Upper lobe of left lung (tissue), 6 donors: Measurements from ENCODE around the gene SLC6A6. TPM values are rescaled to one million over a fixed set of nuclear protein-coding genes. Genes with fewer than 3 reads are reported as not detected.

Source experiments
- ATAC-seq, 2 donors: fragments of 200-7000 bp; cut with Tn5 transposase; one replicate each; pipeline ENCODE4 v1.9.1; 2022; ENCODE audit warnings: mild to moderate bottlenecking in 2 of 2, moderate library complexity in 2 of 2; ENCODE audit not compliant: low FRiP score in 2 of 2
- DNase-seq, 2 donors: peaks; one replicate each; pipeline ENCODE4 v3.0.0-alpha.2; 2019 to 2020
- H3K27ac ChIP-seq, 4 donors: fragments of 200-600 bp; sonication (generic); one replicate each; pipeline ENCODE4 v1.5.1; 2016 to 2019
- H3K27me3 ChIP-seq, 4 donors: fragments of 200-600 bp; sonication (generic); one replicate each; pipeline ENCODE4 v1.5.1; 2017 to 2019
- H3K36me3 ChIP-seq, 4 donors: fragments of 200-600 bp; sonication (generic); one replicate each; pipeline ENCODE4 v1.5.1; 2016 to 2019
- H3K4me1 ChIP-seq, 4 donors: fragments of 200-600 bp; sonication (generic); one replicate each; pipeline ENCODE4 v1.5.1; 2018 to 2019
- H3K4me3 ChIP-seq, 4 donors: fragments of 200-600 bp; sonication (generic); one replicate each; pipeline ENCODE4 v1.5.1; 2017 to 2019; ENCODE audit warnings: mild to moderate bottlenecking in 2 of 4, moderate library complexity in 1 of 4
- H3K9me3 ChIP-seq, 4 donors: fragments of 200-600 bp; sonication (generic); one replicate each; pipeline ENCODE4 v1.5.1; 2018 to 2019
- CTCF ChIP-seq, 6 experiments: fragments of 450-650 bp in 4 of 6; fragments of 200-600 bp in 2 of 6; sonication (generic) in 2 of 6; IDR thresholded peaks; one replicate each; pipeline ENCODE4 v1.5.1; 2016 to 2019; ENCODE audit warnings: antibody characterized with exemption in 6 of 6
- EP300 ChIP-seq, 4 donors: sonication (generic); formaldehyde crosslinking; IDR thresholded peaks; one replicate each; pipeline ENCODE4 v1.5.1; 2017; ENCODE audit warnings: antibody characterized with exemption in 4 of 4, control low read depth in 2 of 4
- POLR2A ChIP-seq, 4 donors: fragments of 450-650 bp; IDR thresholded peaks; one replicate each; pipeline ENCODE4 v1.5.1; 2016 to 2017; ENCODE audit warnings: antibody characterized with exemption in 4 of 4, mild to moderate bottlenecking in 2 of 4
- POLR2AphosphoS5 ChIP-seq, 2 donors: sonication (generic); formaldehyde crosslinking; IDR thresholded peaks; one replicate each; pipeline ENCODE4 v1.5.1; 2017; ENCODE audit warnings: antibody characterized with exemption in 2 of 2
- WGBS, 2 donors: methylation state at CpG; one replicate each; pipeline ENCODE4 v1.1.5; 2017 to 2018; 5-methylcytosine and 5-hydroxymethylcytosine counted together
- total RNA-seq, 6 donors: library from RNA; depleted of rRNA in 4 of 6; stranded (reverse); fragments of >200 nt in 4 of 6; gene quantifications; one replicate each; pipeline versions ENCODE4 v1.1.0 to v1.2.1, GENCODE V29; 2016 to 2021
- donor health status: DM: no; HTN: no; CAD: no; lungs with moderate emphysema.
- donor health status: DM: no; HTN: yes; CAD: no; lungs with severe emphysema.

SLC6A6 gene
- total RNA-seq, 6 donors from 2014 or later: 60.6 to 154 (median 92.8) TPM

DNA sequence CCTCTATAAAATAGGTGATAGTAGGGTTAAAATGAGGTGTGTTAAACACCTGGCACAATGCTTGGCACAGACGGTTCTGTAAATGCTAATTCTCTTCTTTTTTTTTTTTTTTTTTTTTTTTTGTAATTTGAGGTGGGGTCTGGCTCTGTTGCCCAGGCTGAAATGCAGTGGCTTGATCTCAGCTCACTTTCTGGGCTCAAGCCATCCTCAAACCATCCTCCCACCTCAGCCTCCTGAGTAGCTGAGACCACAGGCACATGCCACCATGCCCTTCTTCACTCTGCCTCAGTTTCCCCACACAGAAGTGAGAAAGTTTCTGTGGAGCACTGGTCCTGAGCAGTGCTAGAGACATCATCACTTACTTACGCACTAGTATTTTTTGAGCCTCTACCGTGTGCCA is 57.4 kb downstream of the SLC6A6 start:
- Histone ChIP-seq H3K36me3 (peaks cover 13 to 74% (median 49%) of the 10 kb centered on the region in 4 donors), H3K27ac (peak overlapping the region in 1 of 4 donors; percentile 63), H3K27me3 (no peaks in the 10 kb centered on the region), H3K4me3 (no peak overlapping the region), H3K4me1 (peaks cover 11 to 28% (median 19%) of the 10 kb centered on the region in 4 donors), H3K9me3 (no peaks in the 10 kb centered on the region)
- TF ChIP-seq POLR2A (IDR thresholded peaks at IDR 0.05): no peak
- TF ChIP-seq EP300 (IDR thresholded peaks at IDR 0.05): no peak
- TF ChIP-seq POLR2AphosphoS5 (IDR thresholded peaks at IDR 0.05): no peak
- no peak for TF ChIP-seq CTCF (IDR thresholded peaks at IDR 0.05)
- ATAC-seq (no peak), DNase-seq (no peak)
- 77 to 93% methylated on average over 3 of the region's 3 CpGs for WGBS, 2 donors

DNA sequence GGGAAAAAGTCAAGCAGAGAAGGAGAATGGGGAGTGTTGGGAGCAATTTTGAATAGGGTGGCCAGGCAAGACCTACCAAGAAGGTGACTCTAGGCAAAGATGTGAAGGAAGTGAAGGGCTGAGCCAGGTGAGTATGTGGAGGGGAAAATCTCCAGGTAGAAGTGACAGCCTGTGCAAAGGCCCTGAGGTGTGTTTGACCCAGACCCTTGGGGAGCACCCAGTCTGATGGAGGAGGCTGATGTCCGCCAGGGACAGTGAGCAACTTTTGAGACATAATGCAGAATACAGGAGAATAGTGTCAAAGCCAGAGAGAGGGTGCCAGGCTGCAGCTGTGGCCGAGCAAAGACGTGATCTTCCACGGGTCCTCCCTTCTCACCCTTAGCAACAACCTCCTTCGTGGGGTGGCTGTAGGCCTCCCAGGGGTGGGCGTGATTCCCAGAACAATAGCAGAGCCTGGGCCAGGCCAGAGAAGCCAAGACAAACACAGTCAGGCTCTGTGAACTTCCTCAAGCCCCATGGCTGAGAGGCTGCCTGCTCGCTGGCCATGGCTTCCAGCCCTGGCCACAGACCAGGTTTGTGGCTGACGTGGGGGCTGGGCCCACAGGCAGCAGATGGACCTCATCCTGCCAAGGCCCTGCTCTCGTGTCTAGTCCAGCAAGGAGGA is 58.1 kb downstream of the SLC6A6 start:
- DNase-seq: peak; percentile 52 to 86

GRCh38 chr3:14461006-14461747 is 58.8 kb downstream of the SLC6A6 start:
- Histone ChIP-seq H3K27me3 (no peaks in the 10 kb centered on the region), H3K36me3 (peaks cover 15 to 75% (median 44%) of the 10 kb centered on the region in 4 donors), H3K4me1 (peaks cover 11 to 28% (median 19%) of the 10 kb centered on the region in 4 donors), H3K27ac (peak overlapping the region in 3 of 4 donors; percentile 50 to 63 (median 57)), H3K9me3 (no peaks in the 10 kb centered on the region), H3K4me3 (no peak overlapping the region)
- ATAC-seq (no peak), DNase-seq (no peak)
- WGBS, 2 donors: 81 to 85% methylated on average over 10 to 13 of the region's 13 CpGs
- TF ChIP-seq EP300 (IDR thresholded peaks at IDR 0.05): no peak
- no peak for TF ChIP-seq CTCF (IDR thresholded peaks at IDR 0.05)
- no peak for TF ChIP-seq POLR2A (IDR thresholded peaks at IDR 0.05)
- no peak for TF ChIP-seq POLR2AphosphoS5 (IDR thresholded peaks at IDR 0.05)

More for the DNA sequence above, 58.1 kb downstream of the SLC6A6 start:
- Histone ChIP-seq H3K4me3 (no peak overlapping the region), H3K27ac (peak overlapping the region in 3 of 4 donors; percentile 36 to 63 (median 57)), H3K36me3 (peaks cover 15 to 75% (median 46%) of the 10 kb centered on the region in 4 donors), H3K27me3 (no peaks in the 10 kb centered on the region), H3K4me1 (peaks cover 11 to 28% (median 19%) of the 10 kb centered on the region in 4 donors), H3K9me3 (no peaks in the 10 kb centered on the region)
- TF ChIP-seq POLR2A (IDR thresholded peaks at IDR 0.05) (no peak), POLR2AphosphoS5 (IDR thresholded peaks at IDR 0.05) (peak in 1 of 2 donors; percentile 33)
- 33 to 50% methylated on average over 9 of the region's 9 CpGs for WGBS, 2 donors
- peak; percentile 40 to 82 for ATAC-seq

DNA sequence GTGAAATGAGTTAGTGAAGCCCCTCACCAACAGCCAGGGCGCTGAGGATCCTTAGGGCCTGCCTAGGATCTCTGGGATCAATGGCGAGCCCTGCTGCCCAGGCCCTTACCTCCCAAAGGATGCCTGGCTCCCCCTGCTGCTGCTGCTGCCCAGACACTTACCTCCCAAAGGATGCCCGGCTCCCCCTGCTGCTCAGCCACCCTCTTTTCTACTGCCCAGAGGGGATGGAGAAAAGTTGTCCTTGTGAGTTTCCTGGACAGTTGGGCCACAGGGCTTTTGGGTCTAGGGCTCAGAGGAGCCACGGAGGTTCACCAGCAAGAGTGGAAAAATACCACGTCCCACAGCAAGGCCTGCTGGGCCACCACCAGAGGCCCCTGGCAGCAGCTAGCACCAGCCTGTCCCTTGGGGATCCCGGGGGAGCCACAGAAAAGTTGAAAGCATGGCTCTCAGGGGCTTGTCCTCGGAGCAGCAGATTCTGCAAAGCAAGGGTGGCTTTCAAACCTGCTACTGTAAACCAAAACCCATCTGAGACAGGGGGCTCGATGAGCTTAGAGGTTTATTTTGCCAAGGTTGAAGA is 59.4 kb downstream of the SLC6A6 start:
- TF ChIP-seq POLR2AphosphoS5 (IDR thresholded peaks at IDR 0.05) (no peak), CTCF (IDR thresholded peaks at IDR 0.05) (peak; percentile 45 to 75 (median 58))
- Histone ChIP-seq H3K27me3 (no peaks in the 10 kb centered on the region), H3K4me3 (no peak overlapping the region), H3K9me3 (no peaks in the 10 kb centered on the region), H3K4me1 (peaks cover 11 to 28% (median 19%) of the 10 kb centered on the region in 4 donors), H3K36me3 (peaks cover 15 to 77% (median 46%) of the 10 kb centered on the region in 4 donors), H3K27ac (peak overlapping the region in 3 of 4 donors; percentile 50 to 63 (median 57))
- DNase-seq (peak in 1 of 2 donors; percentile 48), ATAC-seq (no peak)
- 74 to 82% methylated on average over 5 to 8 of the region's 8 CpGs for WGBS, 2 donors

- H3K4me1 ChIP-seq: peaks cover 11 to 28% (median 18%) of the 10 kb centered on the region in 4 donors
- DNase-seq (no peak), ATAC-seq (no peak)
- WGBS, 2 donors: 87 to 89% methylated on average over 9 of the region's 9 CpGs
- no peaks in the 10 kb centered on the region for H3K27me3 ChIP-seq
- H3K9me3 ChIP-seq: no peaks in the 10 kb centered on the region
- no peak overlapping the region for H3K27ac ChIP-seq
- peaks cover 15 to 83% (median 55%) of the 10 kb centered on the region in 4 donors for H3K36me3 ChIP-seq
- TF ChIP-seq POLR2AphosphoS5 (IDR thresholded peaks at IDR 0.05) (no peak), EP300 (IDR thresholded peaks at IDR 0.05) (no peak), CTCF (IDR thresholded peaks at IDR 0.05) (no peak), POLR2A (IDR thresholded peaks at IDR 0.05) (no peak)
- H3K4me3 ChIP-seq: no peak overlapping the region
Measured at GRCh38 chr3:14462738-14463137, 60.3 kb downstream of the SLC6A6 start.
